Measurements from ENCODE around the gene GARIN6.
"Not testable (repeated sequence)": the region's sequence is repeated elsewhere in the genome, so short reads cannot be mapped to it uniquely, and the experiment has no call there.

Gene GARIN6

GRCh38 chr12:99647453-99647852, at the start of gene GARIN6:
GARIN6 (plus strand) TSS chr12:99647753; CDS start chr12:99648175, 422 bp downstream.
- no peak for DNase-seq

- DNase-seq, result no peak
Measured at GRCh38 chr12:99598785-99599184, 48.8 kb upstream of the GARIN6 start.

- DNase-seq, result peak; percentile 9
Measured at GRCh38 chr12:99600388-99600787, 47.2 kb upstream of the GARIN6 start.

- DNase-seq, result no peak
Measured at GRCh38 chr12:99609455-99610181, 37.9 kb upstream of the GARIN6 start.

- no peak for DNase-seq
Measured at GRCh38 chr12:99611117-99611516, 36.4 kb upstream of the GARIN6 start.

- DNase-seq, result no peak
Measured at GRCh38 chr12:99611599-99611998, 36.0 kb upstream of the GARIN6 start.

GRCh38 chr12:99618657-99619056, 28.9 kb upstream of the GARIN6 start:
- DNase-seq, result no peak

GRCh38 chr12:99619389-99620158, 28.0 kb upstream of the GARIN6 start:
- no peak for DNase-seq

GRCh38 chr12:99620159-99620479, 27.4 kb upstream of the GARIN6 start:
- no peak for DNase-seq

- not testable (repeated sequence) for DNase-seq
Measured at GRCh38 chr12:99624591-99624990, 23.0 kb upstream of the GARIN6 start.

GRCh38 chr12:99627459-99627858, 20.1 kb upstream of the GARIN6 start:
- no peak for DNase-seq

- DNase-seq, result no peak
Measured at GRCh38 chr12:99644629-99645028, 2.9 kb upstream of the GARIN6 start.

- DNase-seq, result no peak
Measured at GRCh38 chr12:99648183-99648582, 630 bp downstream of the GARIN6 start.

GRCh38 chr12:99649551-99649950, 2.0 kb downstream of the GARIN6 start:
- DNase-seq, result no peak

- peak; percentile 3 for DNase-seq
Measured at GRCh38 chr12:99658671-99659349, 11.3 kb downstream of the GARIN6 start.

GRCh38 chr12:99670635-99671034, 23.1 kb downstream of the GARIN6 start:
- no peak for DNase-seq

GRCh38 chr12:99680276-99680675, 32.7 kb downstream of the GARIN6 start:
- no peak for DNase-seq

- DNase-seq, result no peak
Measured at GRCh38 chr12:99686142-99686541, 38.6 kb downstream of the GARIN6 start.

GRCh38 chr12:99695050-99695449, 47.5 kb downstream of the GARIN6 start:
- DNase-seq, result no peak
